NCI-H1694 (cell line): ENCODE data around the gene MPHOSPH9.

Experiments used
- DNase-seq: peaks from one replicate; lab custom pipeline; 2025; lab: John Stamatoyannopoulos, UW

Gene MPHOSPH9, protein sequence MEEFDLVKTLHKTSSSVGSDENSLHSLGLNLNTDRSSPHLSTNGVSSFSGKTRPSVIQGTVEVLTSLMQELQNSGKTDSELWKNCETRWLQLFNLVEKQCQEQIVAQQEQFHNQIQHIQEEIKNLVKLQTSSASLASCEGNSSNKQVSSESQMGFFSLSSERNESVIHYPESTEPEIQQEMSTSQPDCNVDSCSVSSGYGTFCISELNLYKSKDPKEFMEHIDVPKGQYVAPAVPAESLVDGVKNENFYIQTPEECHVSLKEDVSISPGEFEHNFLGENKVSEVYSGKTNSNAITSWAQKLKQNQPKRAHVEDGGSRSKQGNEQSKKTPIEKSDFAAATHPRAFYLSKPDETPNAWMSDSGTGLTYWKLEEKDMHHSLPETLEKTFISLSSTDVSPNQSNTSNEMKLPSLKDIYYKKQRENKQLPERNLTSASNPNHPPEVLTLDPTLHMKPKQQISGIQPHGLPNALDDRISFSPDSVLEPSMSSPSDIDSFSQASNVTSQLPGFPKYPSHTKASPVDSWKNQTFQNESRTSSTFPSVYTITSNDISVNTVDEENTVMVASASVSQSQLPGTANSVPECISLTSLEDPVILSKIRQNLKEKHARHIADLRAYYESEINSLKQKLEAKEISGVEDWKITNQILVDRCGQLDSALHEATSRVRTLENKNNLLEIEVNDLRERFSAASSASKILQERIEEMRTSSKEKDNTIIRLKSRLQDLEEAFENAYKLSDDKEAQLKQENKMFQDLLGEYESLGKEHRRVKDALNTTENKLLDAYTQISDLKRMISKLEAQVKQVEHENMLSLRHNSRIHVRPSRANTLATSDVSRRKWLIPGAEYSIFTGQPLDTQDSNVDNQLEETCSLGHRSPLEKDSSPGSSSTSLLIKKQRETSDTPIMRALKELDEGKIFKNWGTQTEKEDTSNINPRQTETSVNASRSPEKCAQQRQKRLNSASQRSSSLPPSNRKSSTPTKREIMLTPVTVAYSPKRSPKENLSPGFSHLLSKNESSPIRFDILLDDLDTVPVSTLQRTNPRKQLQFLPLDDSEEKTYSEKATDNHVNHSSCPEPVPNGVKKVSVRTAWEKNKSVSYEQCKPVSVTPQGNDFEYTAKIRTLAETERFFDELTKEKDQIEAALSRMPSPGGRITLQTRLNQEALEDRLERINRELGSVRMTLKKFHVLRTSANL

DNA sequence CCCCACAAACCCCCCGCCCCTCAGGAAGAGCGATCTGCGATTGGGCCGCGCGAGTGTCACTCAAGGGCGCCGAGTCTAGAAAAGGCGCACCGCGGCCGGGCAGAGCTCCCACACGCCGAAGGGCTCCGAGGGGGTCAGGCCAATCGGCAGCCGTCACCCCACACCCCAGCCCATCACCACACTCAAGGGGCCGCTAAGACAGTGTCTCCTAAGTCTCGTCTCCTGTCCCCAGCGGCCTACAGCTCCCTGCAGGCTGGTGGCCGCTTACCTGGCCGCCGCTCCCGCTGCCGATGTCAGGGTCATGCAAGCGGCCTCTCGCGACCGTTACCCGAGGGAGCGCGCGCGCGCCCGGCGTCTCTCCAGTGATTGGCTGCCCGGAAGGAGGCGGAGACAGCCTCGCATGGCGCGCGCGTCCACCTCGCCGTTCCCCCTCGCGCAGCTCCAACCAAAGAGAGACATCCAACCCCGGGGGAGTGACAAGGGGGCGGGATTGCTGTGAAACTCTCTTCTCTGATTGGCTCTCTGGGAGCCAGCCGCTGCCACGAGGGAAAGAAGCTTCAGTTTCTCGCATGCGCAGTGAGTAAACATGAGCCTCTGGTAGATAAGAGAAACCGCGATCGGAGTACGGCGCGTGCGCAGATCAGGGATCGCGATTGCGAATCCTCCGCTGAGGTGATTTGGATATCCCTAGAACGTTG lies at the start of gene MPHOSPH9, which contains the start of gene MTRFR:
Gene MPHOSPH9 (minus strand): TSS at position 335 of the 698 bp plus-strand sequence. CDS start 2,777 bp downstream, outside the sequence.
Gene MTRFR (plus strand): TSS at position 630 of the 698 bp plus-strand sequence. CDS start 20,239 bp downstream, outside the sequence.
- peak; percentile 98 for DNase-seq

DNA sequence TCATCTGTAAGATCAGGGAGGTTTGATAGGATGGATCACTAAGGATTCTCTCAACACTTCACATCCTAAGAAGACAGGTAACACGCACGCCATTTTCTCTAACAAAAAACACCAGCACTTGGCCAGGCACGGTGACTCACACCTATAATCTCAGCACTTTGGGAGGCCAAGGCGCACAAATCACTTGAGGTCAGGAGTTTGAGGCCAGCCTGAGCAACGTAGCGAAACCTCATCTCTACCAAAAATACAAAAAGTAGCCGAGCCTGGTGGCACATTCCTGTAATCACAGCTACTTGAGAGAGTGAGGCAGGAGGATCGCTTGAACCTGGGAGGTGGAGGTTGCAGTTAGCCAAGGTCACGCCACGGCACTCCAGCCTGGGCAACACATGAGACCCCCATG lies 49.2 kb upstream of the MPHOSPH9 start:
- no peak for DNase-seq

DNA sequence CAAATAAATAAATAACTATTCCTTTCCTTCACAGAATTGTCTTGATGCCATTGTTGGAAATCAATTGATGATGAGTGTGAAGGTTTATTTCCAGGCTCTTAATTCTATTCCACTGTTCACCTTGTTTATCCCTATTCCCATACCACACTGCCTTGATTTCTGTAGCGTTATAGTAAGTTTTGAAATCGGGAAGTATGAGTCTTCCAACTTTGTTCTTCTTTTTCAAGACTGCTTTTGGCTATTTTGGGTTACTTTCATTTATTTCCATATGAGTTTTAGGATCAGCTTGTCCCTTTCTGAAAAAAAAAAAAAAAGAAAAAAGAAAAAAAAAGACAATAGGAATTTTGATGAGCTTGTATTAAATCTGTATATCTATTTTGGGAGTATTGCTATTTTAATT lies 48.0 kb upstream of the MPHOSPH9 start:
- no peak for DNase-seq

DNA sequence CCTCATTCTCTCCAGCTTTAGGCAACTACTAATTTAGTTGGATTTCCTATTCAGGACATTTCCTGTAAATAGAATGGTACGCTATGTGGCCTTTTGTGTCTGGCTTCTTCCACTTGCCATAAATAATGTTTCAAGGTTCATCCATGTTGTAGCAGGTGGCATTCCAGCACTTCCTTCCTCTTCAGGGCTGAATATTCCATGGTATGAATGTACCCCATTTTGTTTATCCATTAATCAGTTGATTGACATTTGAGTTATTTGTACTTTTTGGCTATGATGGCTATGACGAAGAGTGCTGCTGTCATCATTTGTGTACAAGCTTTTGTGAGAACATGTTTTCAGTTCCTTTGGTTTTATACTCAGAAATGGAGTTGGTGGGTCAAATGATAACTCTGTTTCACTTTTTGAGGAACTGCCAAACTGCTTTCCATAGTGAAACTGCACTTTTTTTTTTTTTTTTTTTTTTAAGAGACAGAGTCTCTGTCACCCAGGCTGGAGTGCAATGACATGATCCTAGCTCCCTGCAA lies 45.2 kb upstream of the MPHOSPH9 start:
- no peak for DNase-seq

DNA sequence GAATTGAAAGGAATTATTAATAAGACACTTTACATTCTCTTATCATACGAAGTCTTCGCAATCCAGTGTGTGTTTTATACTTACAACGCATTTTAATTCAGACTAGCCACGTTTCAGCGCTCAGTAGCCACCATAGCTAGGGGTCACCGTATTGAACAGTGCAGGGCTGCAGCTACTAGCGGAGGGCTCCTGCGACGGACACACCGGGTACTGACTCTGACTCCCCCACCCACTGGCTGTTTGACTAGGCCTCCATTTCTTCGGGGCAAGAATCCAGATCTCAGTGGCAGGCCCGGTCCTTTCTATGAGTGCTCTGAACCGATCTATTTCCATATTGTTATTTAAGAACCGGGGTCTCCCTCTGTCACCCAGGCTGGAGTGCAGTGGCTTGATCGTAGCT lies 40.2 kb upstream of the MPHOSPH9 start:
- DNase-seq: no peak

DNA sequence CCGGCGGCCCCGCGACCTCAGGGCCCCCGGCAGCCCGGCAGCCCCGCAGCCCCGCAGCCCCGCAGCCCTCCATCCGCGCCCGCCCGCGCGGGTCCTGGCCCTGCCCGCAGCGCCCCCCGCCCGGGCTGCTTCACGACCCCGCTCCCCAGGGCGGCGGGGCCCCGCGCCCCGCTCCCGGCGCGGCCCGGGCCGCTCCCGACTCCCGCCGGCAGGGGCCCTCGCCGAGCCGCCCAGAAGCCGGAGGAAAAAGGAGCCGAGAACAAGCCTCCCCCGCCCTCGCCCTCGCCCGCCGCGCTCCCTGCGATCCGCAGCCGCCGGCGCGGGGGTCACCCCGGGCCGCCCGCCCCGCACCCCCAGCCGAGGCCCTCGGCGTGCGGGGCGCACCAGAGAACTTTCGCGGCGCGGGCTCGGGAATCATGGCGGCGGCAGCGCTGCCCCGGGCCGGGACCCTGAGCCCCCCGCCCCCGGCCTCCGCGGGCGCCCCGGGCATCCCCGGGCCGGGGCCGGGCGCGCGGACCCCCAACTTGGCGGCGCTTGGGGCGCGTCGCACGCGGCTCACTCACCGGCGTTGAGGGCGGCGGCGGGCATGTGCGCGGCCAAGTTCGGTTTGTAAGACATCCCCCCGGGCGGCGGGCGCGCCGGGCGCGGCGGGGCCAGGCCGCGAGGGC lies 38.2 kb upstream of the MPHOSPH9 start:
- DNase-seq: no peak

DNA sequence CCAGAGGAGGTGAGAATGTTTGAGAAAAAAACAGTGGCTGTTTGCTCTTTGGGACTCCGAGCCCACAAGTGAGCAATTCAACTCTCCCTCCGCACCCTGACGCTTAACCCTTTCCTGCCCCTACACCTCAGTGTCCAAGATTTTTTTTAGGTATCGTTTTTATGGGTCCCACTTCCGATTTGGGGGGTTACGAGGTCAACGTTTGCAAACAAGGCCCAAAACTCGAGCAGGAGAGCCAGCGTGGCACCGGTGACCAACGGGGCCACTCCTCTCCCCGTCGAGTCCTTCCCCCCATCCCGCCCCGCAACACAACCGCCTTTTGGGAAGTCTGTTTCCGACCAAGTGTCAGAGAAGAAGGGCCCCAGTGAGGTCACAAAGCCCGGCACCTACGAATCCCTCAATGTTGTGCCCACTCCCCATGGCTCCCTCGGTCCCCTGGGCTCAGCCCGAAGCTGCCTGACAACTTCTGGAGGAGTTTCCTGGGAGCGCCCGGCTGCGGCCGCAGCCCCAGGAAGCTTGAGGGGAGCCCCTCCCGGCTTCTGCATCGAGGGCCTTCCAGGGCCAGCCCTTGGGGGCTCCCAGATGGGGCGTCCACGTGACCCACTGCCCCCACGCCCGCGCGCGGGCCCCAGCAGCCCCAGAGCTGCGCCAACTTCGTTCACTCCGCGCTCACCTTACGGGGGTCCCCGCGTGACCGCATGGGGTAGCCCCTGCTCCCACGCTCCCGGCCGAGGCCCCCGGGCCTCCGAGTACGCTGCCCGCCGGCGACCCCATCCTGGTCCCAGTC lies 37.5 kb upstream of the MPHOSPH9 start:
- DNase-seq: peak; percentile 18

DNA sequence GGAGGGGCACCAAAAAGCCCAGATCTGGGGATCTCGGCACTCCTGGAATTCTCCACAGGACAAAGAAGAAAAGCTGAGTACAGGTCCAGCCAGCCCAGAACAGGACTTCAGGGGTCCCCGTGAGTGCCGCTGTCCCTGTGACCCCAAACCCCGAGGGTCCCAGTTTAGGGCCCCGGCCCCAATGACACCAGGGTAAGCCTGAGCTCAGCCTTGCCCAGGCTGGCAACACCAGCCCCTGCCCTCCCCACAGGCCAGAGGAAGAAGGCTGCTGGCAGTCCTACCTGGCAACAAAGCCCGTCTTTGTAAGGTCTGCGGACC lies 36.9 kb upstream of the MPHOSPH9 start:
- DNase-seq: no peak

DNA sequence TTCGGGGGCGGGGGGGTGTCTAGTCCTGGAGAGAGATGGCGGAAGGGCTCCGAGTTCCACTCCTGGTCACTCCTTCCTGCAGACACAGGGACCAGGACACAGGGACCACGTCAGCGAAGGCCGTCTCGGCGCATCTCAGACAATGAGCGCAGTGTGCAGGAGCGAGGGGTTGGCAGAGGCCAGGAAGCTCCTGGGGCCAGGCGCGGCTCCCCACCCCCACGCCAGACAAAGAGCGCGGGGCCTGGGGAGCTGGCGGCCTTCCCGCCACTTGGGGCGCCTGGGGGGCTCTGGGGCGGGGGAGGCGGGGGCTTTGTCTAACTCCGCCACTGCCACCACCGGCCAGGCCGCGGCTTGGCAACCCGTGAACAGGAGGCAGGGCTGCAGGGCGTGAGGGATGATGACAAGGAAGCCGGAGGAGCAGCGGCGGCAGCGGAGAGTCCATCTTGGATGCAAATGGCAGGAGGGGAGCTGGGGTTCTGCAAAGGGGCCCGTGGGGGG lies 36.5 kb upstream of the MPHOSPH9 start:
- DNase-seq: peak; percentile 67

DNA sequence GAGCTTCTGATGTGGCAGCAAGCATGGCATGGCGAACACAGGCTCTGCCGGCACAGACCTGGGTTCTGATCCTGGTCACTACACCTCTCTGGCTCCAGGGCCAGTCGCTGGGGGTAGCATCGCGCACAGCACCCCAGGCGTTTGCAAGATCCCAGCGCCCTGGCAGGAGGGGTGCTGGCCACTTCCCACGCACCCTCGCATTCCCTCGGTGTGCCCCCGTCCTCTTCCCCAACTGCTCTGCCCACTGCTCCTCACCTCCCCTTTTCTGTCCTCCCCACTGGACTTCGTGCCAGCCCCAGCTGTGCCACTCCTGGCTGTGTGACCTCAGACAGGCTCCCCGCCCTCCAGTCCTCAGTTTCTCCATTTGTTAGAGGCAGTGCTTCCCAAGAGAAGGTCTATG lies 35.9 kb upstream of the MPHOSPH9 start:
- DNase-seq: no peak

DNA sequence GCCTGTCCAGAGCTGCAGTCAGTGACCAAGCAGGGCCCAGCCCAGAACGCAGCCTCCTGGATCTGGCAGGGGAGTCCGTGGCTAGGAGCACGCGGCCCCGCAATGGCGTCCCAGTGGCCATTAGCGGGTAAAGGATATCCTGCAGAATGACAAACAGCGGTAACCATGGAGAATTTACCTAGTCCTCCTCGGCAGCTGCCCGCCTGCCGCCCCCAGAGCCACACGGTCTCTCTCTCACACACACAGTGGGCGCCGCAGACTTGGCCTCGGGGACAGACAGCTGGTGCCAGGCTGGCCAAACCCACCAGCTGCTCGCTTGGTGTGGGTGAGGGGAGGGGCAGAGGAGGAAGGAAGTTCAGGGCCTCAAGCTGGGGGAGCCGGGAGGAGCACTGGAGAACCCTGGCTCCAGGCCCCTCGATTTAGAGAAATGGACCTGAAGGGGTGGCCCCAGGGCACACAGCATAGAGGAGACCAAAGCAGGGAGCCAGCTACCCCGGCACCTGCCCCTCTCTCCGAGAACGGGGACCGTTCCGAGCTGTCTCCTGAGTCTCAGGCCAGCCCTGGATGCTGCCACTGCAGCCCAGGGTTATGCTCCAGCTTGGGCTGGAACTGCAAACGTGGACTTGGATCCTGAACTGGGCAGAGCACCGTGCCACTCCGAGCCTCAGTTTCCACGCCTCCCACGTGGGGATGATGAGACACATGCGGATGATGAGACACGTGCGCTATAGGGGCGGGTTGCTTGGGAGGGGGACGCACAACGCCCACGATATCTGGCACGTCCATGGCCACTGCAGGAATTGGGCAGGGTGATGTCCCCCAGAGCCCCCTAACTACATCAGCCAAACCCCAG lies 35.3 kb upstream of the MPHOSPH9 start:
- DNase-seq: peak; percentile 74

DNA sequence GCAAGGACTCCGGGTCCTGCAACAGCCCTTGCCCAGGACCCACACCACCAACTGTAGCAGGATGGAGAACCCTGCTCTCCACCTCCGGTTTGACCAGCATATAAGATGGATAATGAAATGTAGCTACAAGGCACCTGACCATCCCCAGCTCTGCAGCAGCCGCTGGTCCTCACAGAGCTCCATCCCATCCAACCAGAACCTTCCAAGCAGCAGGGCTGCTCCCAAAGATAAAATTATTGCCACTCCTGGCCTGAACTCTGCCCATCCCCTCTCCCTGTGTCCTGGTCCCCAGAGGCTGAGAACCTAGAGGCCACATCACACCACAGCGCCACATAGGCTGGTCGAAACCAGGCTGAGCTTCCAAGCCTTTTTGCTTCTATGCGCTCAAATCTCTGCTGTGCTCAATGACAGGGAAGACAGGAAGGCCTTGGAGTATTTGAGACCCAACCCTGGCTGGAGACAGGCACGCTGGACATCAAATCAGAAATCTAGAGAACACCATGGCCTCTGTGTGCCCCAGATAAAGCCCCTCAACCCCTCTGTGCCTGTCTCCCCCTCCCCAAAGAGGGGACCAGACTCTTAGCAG lies 34.5 kb upstream of the MPHOSPH9 start:
- no peak for DNase-seq

DNA sequence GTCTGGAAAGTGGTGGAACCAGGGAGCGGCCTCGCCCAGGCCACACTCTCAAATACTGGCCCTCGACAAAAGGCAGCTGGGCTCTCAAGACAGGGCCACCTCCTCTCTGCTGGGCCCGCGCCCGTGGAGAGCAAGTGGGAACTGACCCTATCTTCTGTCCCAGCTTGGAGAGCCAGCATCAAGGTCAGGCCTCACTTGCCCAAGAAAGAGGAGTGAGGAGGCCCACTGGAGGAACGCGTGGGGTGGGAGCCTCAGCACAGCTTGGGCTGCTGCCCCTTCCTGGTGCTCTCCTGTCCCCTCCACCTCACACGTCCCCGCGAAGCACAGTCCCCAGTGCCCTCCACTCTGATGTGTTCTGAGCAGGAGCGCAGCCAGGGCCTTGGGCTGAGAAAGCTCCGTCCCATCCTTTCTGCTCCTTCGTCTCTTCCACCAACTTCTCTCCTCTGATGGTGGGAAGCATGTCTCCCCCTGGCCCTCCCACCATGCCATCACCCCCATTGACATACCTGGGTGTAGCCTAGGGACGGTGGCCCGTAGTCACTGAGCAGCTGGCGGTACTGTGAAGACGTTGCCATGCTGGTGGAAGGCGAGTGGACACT lies 33.8 kb upstream of the MPHOSPH9 start:
- DNase-seq: no peak

DNA sequence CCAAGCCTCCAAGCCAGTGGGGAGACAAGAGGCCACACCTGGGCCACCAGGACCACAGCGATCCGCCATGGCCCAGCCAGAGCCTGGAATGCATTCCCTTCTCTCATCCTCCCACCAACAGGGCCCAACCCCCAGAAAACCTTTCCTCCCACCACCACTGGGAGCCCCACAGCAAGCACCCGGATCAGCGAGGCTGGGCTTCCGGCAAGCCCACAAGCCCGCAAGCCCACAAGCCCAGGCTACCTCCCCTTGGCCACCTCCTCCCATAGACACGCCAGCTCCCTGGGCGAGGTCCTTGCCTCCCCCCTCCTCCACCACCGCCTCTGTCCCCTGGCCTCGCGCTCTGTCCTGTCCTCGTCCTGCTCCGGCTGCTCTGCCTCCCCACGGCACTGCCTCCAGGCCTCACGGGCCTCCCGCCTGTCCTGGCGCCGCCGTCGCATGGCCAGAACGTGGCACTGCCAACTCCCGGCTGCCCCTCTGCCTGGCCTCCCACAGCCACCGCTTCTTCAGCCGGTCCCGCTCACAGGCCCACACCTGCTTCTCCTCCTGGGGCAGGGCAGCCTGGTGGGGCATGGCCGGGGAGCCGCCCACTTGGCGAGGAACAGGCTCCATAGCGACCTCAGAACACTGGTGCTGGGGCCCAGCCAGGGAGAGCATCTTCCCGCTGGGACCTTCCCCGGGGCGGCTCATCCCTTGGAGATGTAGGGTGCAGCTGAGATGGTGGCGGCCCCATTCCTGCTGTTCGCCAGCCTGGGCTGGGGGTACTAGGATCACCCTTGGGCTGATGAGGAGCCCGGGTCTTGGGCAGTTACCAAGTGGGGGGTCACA lies 33.1 kb upstream of the MPHOSPH9 start:
- no peak for DNase-seq

DNA sequence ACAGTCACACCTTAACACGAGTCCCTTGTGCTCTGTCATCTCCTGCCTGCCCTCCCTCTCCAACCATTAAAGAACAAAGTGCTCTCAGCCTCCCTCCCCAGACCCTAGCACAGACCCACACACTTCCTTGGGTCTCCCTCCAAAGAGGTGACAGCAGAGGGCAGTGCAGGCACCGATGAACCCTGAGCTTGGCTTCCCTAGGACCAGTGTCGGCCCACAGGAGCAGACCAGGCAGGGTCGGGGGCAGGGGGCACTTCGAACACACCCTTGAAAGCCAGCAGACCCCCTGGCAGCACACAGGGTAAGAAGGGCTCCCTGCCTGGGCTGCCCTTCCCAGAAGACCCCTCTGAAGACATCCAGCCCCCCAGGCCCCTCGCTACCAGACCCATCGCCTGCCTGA lies 31.7 kb upstream of the MPHOSPH9 start:
- no peak for DNase-seq

DNA sequence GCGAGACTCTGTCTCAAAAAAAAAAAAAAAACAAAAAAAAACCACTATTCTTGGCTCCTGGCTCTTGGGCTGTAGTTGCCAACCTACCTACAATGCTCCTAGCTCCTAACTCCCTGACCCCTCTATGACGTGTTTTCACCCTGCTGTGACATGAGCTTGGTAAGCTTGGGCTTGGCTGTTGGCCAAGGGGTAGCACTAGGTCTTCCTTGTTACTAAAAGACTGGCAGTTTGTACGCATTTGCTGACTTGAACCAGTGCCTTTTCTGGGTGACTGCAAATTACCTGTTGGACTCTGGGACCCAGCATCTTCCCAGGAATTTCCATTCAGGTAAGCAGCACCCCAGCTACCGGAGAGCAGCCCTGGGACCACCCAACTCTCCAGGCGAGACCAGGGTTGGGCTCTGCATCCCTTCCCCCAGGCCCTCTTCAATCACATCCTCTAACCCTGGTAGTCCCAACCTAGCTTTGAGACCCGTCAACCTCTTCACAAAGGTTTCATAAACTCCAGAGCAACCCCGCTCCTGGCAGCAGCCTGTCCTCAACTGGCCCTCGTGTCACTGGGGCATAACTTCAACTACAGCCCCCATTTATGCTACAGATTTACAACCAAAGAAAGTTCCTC lies 30.4 kb upstream of the MPHOSPH9 start:
- DNase-seq: no peak

DNA sequence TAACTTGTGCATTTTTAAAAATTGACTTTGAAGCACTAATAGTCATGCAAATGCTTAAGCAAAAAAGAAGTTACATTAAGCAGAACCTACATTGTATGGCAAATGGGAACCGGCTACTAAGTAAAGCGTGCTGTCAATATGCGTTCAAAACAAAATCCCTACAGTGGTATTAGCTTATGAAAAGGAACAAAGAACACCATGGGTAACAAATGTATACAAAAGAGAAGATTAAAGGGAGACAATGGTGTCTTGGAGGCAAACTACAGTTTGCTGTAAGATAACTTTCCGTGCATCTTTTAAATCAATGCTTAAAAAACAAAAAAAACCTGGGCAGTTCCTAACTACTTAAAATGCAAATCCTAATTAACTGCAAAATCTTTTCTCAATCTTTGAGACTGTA lies 28.3 kb upstream of the MPHOSPH9 start:
- no peak for DNase-seq
